WTC11 (cell line): ENCODE measurements around the gene ZNF593OS. TPM values are rescaled to one million over a fixed set of nuclear protein-coding genes. Genes with fewer than 3 reads are reported as not detected.

Experiments used
- ATF1 ChIP-seq: sonication (generic); formaldehyde crosslinking; IDR thresholded peaks from 2 replicates; pipeline ENCODE4 v1.8.1; 2023; ENCODE audit warnings: mild to moderate bottlenecking, moderate library complexity, missing genetic modification reagents
- ATF3 ChIP-seq: sonication (generic); formaldehyde crosslinking; conservative IDR thresholded peaks from 2 replicates; pipeline ENCODE4 v1.8.1; 2022; ENCODE audit warnings: mild to moderate bottlenecking, missing genetic modification reagents
- GABPB1 ChIP-seq: sonication (generic); formaldehyde crosslinking; IDR thresholded peaks from 2 replicates; pipeline ENCODE4 v1.8.1; 2023; ENCODE audit warnings: mild to moderate bottlenecking, missing genetic modification reagents
- HMGA2 ChIP-seq: fragments of 250-450 bp; sonication (Bioruptor Pico); IDR thresholded peaks from 2 replicates; pipeline ENCODE4 v1.4.0; 2021; ENCODE audit warnings: mild to moderate bottlenecking, moderate library complexity
- IRF1 ChIP-seq: sonication (generic); formaldehyde crosslinking; IDR thresholded peaks from 2 replicates; pipeline ENCODE4 v1.8.0; 2023; ENCODE audit warnings: missing genetic modification reagents
- MLX ChIP-seq: sonication (generic); formaldehyde crosslinking; IDR thresholded peaks from 2 replicates; pipeline ENCODE4 v1.8.1; 2023; ENCODE audit warnings: mild to moderate bottlenecking, missing genetic modification reagents, moderate library complexity
- NFYB ChIP-seq: sonication (generic); formaldehyde crosslinking; conservative IDR thresholded peaks from 2 replicates; pipeline ENCODE4 v1.8.0; 2022; ENCODE audit warnings: low read depth, missing genetic modification reagents
- NR1H2 ChIP-seq: sonication (generic); formaldehyde crosslinking; IDR thresholded peaks from 2 replicates; pipeline ENCODE4 v1.9.0; 2021; ENCODE audit warnings: mild to moderate bottlenecking, moderate library complexity, missing genetic modification reagents
- OVOL2 ChIP-seq: fragments of 250-450 bp; sonication (Bioruptor Pico); IDR thresholded peaks from 2 replicates; pipeline ENCODE4 v1.9.0; 2021; ENCODE audit warnings: mild to moderate bottlenecking, borderline replicate concordance
- PRRX2 ChIP-seq: fragments of 250-450 bp; sonication (Bioruptor Pico); IDR thresholded peaks from 2 replicates; pipeline ENCODE4 v1.8.0; 2021; ENCODE audit warnings: mild to moderate bottlenecking
- SP1 ChIP-seq: sonication (generic); formaldehyde crosslinking; conservative IDR thresholded peaks from 2 replicates; pipeline ENCODE4 v1.8.1; 2022; ENCODE audit warnings: missing genetic modification reagents
- TP53 ChIP-seq: sonication (generic); formaldehyde crosslinking; IDR thresholded peaks from 2 replicates; pipeline ENCODE4 v1.8.1; 2023; ENCODE audit warnings: mild to moderate bottlenecking, missing genetic modification reagents
- ZMAT4 ChIP-seq: fragments of 250-450 bp; sonication (Bioruptor Pico); IDR thresholded peaks from 2 replicates; pipeline ENCODE4 v1.9.0; 2021; ENCODE audit warnings: mild to moderate bottlenecking
- ZNF232 ChIP-seq: sonication (generic); formaldehyde crosslinking; IDR thresholded peaks from 2 replicates; pipeline ENCODE4 v1.8.0; 2022; ENCODE audit warnings: mild to moderate bottlenecking, missing genetic modification reagents
- ZSCAN18 ChIP-seq: fragments of 250-450 bp; sonication (Bioruptor Pico); IDR thresholded peaks from 2 replicates; pipeline ENCODE4 v2.1.2; 2022; ENCODE audit warnings: mild to moderate bottlenecking, moderate library complexity
- total RNA-seq: library from RNA; stranded (reverse); gene quantifications from 3 replicates; pipeline ENCODE4 v1.2.3, GENCODE V29; 2021
- TF ChIP-seq, protein P1 (sequence below): fragments of 250-450 bp; sonication (Bioruptor Pico); IDR thresholded peaks from 2 replicates; pipeline ENCODE4 v1.9.0; 2021; ENCODE audit warnings: mild to moderate bottlenecking, borderline replicate concordance
- TF ChIP-seq, protein P2 (sequence below): sonication (generic); formaldehyde crosslinking; IDR thresholded peaks from 2 replicates; pipeline ENCODE4 v1.8.1; 2022; ENCODE audit warnings: missing genetic modification reagents, borderline replicate concordance
- TF ChIP-seq, protein P3 (sequence below): sonication (generic); formaldehyde crosslinking; IDR thresholded peaks from 2 replicates; pipeline ENCODE4 v1.8.0; 2023; ENCODE audit warnings: mild to moderate bottlenecking, missing genetic modification reagents
- TF ChIP-seq, protein P4 (sequence below): sonication (generic); formaldehyde crosslinking; IDR thresholded peaks from 2 replicates; pipeline ENCODE4 v1.8.1; 2022; ENCODE audit warnings: low read depth, missing genetic modification reagents, borderline replicate concordance
- TF ChIP-seq, protein P5 (sequence below): sonication (generic); formaldehyde crosslinking; IDR thresholded peaks from 2 replicates; pipeline ENCODE4 v1.8.1; 2022; ENCODE audit warnings: mild to moderate bottlenecking, missing genetic modification reagents, moderate library complexity, borderline replicate concordance

ZNF593OS gene
- total RNA-seq, 1 experiment from 2014 or later: not detected

DNA sequence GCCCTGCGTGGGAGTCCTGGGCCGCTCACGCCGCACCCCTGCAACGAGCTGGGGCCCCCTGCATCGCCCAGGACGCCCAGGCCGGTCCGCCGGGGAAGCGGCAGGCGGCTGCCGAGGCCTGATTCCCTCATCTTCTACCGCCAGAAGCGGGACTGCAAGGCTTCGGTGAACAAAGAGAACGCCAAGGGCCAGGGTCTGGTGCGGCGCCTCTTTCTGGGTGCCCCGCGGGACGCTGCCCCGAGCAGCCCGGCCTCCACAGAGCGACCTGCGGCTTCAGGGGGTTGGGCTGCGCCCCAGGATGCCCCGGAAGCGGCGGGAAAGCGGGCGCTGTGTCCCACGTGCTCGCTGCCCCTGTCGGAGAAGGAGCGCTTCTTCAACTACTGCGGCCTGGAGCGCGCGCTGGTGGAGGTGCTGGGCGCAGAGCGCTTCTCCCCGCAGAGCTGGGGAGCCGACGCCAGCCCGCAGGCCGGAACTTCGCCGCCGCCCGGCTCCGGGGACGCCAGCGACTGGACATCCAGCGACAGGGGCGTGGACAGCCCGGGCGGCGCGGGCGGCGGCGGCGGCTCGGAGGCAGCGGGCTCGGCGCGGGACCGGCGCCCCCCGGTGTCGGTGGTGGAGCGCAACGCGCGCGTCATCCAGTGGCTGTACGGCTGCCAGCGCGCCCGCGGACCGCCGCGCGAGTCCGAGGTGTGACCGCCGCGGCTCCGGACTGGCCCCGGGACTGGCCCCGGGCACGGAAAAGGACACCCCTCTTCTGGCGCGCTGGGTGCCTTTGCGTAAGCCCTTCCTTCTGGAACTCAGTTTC is 10.0 kb downstream of the ZNF593OS start (continued):
- TF ChIP-seq, protein P1, sequence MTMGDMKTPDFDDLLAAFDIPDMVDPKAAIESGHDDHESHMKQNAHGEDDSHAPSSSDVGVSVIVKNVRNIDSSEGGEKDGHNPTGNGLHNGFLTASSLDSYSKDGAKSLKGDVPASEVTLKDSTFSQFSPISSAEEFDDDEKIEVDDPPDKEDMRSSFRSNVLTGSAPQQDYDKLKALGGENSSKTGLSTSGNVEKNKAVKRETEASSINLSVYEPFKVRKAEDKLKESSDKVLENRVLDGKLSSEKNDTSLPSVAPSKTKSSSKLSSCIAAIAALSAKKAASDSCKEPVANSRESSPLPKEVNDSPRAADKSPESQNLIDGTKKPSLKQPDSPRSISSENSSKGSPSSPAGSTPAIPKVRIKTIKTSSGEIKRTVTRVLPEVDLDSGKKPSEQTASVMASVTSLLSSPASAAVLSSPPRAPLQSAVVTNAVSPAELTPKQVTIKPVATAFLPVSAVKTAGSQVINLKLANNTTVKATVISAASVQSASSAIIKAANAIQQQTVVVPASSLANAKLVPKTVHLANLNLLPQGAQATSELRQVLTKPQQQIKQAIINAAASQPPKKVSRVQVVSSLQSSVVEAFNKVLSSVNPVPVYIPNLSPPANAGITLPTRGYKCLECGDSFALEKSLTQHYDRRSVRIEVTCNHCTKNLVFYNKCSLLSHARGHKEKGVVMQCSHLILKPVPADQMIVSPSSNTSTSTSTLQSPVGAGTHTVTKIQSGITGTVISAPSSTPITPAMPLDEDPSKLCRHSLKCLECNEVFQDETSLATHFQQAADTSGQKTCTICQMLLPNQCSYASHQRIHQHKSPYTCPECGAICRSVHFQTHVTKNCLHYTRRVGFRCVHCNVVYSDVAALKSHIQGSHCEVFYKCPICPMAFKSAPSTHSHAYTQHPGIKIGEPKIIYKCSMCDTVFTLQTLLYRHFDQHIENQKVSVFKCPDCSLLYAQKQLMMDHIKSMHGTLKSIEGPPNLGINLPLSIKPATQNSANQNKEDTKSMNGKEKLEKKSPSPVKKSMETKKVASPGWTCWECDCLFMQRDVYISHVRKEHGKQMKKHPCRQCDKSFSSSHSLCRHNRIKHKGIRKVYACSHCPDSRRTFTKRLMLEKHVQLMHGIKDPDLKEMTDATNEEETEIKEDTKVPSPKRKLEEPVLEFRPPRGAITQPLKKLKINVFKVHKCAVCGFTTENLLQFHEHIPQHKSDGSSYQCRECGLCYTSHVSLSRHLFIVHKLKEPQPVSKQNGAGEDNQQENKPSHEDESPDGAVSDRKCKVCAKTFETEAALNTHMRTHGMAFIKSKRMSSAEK: no peak
- TF ChIP-seq ATF1 (CRISPR knock-in tag) (0 out of 2 replicates have a peak, but pooled peaks have one; percentile 60), ATF3 (CRISPR knock-in tag) (no peak), GABPB1 (CRISPR knock-in tag) (no peak), OVOL2 (CRISPR knock-in tag) (no peak), ZNF232 (CRISPR knock-in tag) (peak; percentile 90), NR1H2 (CRISPR knock-in tag) (no peak), HMGA2 (CRISPR knock-in tag) (no peak), ZSCAN18 (CRISPR knock-in tag) (no peak), PRRX2 (CRISPR knock-in tag) (no peak), TP53 (CRISPR knock-in tag) (no peak), MLX (CRISPR knock-in tag) (0 out of 2 replicates have a peak, but pooled peaks have one; percentile 62), IRF1 (CRISPR knock-in tag) (peak; percentile 91), SP1 (peak; percentile 66; the same call in 1 of the 2 replicates), NFYB (CRISPR knock-in tag) (0 out of 2 replicates have a peak, but pooled peaks have one; percentile 30), ZMAT4 (no peak)
- TF ChIP-seq, protein P2, sequence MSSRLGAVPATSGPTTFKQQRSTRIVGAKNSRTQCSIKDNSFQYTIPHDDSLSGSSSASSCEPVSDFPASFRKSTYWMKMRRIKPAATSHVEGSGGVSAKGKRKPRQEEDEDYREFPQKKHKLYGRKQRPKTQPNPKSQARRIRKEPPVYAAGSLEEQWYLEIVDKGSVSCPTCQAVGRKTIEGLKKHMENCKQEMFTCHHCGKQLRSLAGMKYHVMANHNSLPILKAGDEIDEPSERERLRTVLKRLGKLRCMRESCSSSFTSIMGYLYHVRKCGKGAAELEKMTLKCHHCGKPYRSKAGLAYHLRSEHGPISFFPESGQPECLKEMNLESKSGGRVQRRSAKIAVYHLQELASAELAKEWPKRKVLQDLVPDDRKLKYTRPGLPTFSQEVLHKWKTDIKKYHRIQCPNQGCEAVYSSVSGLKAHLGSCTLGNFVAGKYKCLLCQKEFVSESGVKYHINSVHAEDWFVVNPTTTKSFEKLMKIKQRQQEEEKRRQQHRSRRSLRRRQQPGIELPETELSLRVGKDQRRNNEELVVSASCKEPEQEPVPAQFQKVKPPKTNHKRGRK (CRISPR knock-in tag): no peak
- TF ChIP-seq, protein P3, sequence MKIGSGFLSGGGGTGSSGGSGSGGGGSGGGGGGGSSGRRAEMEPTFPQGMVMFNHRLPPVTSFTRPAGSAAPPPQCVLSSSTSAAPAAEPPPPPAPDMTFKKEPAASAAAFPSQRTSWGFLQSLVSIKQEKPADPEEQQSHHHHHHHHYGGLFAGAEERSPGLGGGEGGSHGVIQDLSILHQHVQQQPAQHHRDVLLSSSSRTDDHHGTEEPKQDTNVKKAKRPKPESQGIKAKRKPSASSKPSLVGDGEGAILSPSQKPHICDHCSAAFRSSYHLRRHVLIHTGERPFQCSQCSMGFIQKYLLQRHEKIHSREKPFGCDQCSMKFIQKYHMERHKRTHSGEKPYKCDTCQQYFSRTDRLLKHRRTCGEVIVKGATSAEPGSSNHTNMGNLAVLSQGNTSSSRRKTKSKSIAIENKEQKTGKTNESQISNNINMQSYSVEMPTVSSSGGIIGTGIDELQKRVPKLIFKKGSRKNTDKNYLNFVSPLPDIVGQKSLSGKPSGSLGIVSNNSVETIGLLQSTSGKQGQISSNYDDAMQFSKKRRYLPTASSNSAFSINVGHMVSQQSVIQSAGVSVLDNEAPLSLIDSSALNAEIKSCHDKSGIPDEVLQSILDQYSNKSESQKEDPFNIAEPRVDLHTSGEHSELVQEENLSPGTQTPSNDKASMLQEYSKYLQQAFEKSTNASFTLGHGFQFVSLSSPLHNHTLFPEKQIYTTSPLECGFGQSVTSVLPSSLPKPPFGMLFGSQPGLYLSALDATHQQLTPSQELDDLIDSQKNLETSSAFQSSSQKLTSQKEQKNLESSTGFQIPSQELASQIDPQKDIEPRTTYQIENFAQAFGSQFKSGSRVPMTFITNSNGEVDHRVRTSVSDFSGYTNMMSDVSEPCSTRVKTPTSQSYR (CRISPR knock-in tag): 0 out of 2 replicates have a peak, but pooled peaks have one; percentile 37
- TF ChIP-seq, protein P4, sequence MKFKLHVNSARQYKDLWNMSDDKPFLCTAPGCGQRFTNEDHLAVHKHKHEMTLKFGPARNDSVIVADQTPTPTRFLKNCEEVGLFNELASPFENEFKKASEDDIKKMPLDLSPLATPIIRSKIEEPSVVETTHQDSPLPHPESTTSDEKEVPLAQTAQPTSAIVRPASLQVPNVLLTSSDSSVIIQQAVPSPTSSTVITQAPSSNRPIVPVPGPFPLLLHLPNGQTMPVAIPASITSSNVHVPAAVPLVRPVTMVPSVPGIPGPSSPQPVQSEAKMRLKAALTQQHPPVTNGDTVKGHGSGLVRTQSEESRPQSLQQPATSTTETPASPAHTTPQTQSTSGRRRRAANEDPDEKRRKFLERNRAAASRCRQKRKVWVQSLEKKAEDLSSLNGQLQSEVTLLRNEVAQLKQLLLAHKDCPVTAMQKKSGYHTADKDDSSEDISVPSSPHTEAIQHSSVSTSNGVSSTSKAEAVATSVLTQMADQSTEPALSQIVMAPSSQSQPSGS (CRISPR knock-in tag): no peak
- TF ChIP-seq, protein P5, sequence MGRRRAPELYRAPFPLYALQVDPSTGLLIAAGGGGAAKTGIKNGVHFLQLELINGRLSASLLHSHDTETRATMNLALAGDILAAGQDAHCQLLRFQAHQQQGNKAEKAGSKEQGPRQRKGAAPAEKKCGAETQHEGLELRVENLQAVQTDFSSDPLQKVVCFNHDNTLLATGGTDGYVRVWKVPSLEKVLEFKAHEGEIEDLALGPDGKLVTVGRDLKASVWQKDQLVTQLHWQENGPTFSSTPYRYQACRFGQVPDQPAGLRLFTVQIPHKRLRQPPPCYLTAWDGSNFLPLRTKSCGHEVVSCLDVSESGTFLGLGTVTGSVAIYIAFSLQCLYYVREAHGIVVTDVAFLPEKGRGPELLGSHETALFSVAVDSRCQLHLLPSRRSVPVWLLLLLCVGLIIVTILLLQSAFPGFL: no peak
